Neural progenitor cell (in vitro differentiated cells): ENCODE data around the gene RASSF3.

Source experiments
- CTCF ChIP-seq: fragments of 200-600 bp; sonication (generic); IDR thresholded peaks from 2 replicates; pipeline ENCODE4 v1.5.1; 2017; ENCODE audit warnings: antibody characterized with exemption, mild to moderate bottlenecking
- EZH2phosphoT487 ChIP-seq: fragments of 200-600 bp; sonication (generic); IDR thresholded peaks from 2 replicates; pipeline ENCODE4 v1.6.1; 2017; ENCODE audit warnings: antibody characterized with exemption

DNA sequence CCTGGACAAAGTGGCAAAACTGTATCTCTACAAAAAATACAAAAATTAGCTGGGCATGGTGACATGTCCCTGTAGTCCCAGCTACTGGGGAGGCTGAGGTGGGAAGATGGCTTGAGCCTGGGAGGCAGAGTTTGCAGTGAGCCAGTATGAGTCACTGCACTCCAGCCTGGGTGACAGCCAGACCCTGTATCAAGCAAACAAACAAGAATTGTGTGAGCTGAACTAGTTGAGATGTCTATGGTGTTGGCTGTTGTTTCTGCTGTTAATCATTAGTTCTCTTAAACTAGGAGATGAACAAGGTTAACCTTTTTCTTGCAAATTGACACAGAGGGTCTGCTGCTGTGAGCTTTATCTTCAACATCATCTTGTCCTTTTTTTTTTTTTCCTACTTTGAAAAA, 23.6 kb downstream of the RASSF3 start:
- no peak for TF ChIP-seq CTCF
- no peak for TF ChIP-seq EZH2phosphoT487
